SU-DHL-6 (cell line): ENCODE results near the gene GIT2.

Experiments
- H2AFZ ChIP-seq: fragments of 200-600 bp; sonication (generic); 2 replicates; pipeline ENCODE4 v1.6.1; 2014; ENCODE audit warnings: low read depth, mild to moderate bottlenecking, moderate library complexity, mixed read lengths, antibody characterized with exemption, low read length; ENCODE audit not compliant: severe bottlenecking
- H3F3A ChIP-seq: fragments of 200-600 bp; shearing (Covaris generic); 2 replicates; pipeline ENCODE4 v1.6.0; 2016; ENCODE audit warnings: antibody characterized with exemption, mild to moderate bottlenecking; ENCODE audit not compliant: insufficient read depth
- H3K27ac ChIP-seq: fragments of 200-600 bp; sonication (generic); 2 replicates; pipeline ENCODE4 v1.5.1; 2016; ENCODE audit warnings: low read depth, mild to moderate bottlenecking, low read length, moderate library complexity, mixed read lengths
- H3K27me3 ChIP-seq: fragments of 200-600 bp; sonication (generic), shearing (Covaris generic); 2 replicates; pipeline ENCODE4 v1.6.0; 2014; ENCODE audit warnings: mild to moderate bottlenecking, low read length
- H3K36me3 ChIP-seq: fragments of 200-600 bp; sonication (generic); 2 replicates; pipeline ENCODE4 v1.6.1; 2014; ENCODE audit warnings: mild to moderate bottlenecking, low read length, mixed read lengths
- H3K4me2 ChIP-seq: fragments of 300-600, 200-600 bp; shearing (Covaris generic), sonication (generic); 2 replicates; pipeline ENCODE4 v1.6.0; 2014; ENCODE audit warnings: low read length, low read depth, mild to moderate bottlenecking; ENCODE audit not compliant: poor library complexity, severe bottlenecking
- H3K4me3 ChIP-seq: fragments of 200-600 bp; sonication (generic); 2 replicates; pipeline ENCODE4 v1.5.1; 2014; ENCODE audit warnings: antibody characterized with exemption, low read length, mild to moderate bottlenecking, mixed read lengths; ENCODE audit not compliant: insufficient read depth, poor library complexity, severe bottlenecking
- H3K79me2 ChIP-seq: fragments of 200-600 bp; sonication (generic); 2 replicates; pipeline ENCODE4 v1.6.1; 2014; ENCODE audit warnings: mild to moderate bottlenecking, low read length, moderate library complexity; ENCODE audit not compliant: insufficient read depth
- H3K9ac ChIP-seq: fragments of 200-600 bp; sonication (generic); 2 replicates; pipeline ENCODE4 v1.7.0; 2014; ENCODE audit warnings: mild to moderate bottlenecking, low read length
- H3K9me2 ChIP-seq: fragments of 200-600 bp; sonication (generic); replicated peaks from 2 replicates; pipeline ENCODE4 v1.6.1; 2014; ENCODE audit warnings: low read length; ENCODE audit not compliant: insufficient read depth
- H3K9me3 ChIP-seq: fragments of 200-600 bp; sonication (generic); 2 replicates; pipeline ENCODE4 v1.6.1; 2014; ENCODE audit warnings: low read length, mixed read lengths; ENCODE audit not compliant: insufficient read depth
- H4K20me1 ChIP-seq: fragments of 200-600 bp; sonication (generic); 2 replicates; pipeline ENCODE4 v1.6.1; 2014; ENCODE audit warnings: low read depth, mild to moderate bottlenecking, antibody characterized with exemption, low read length, moderate library complexity, mixed read lengths
- EZH2phosphoT487 ChIP-seq: fragments of 200-600 bp; sonication (generic), shearing (Covaris generic); conservative IDR thresholded peaks from 2 replicates; pipeline ENCODE4 v1.6.1; 2018; ENCODE audit warnings: mild to moderate bottlenecking, antibody characterized with exemption, low read length, moderate library complexity, mixed read lengths
- TF ChIP-seq, protein P1 (sequence below): fragments of 200-600 bp; sonication (generic); IDR thresholded peaks from one replicate; pipeline ENCODE4 v1.5.1; 2017; ENCODE audit warnings: antibody characterized with exemption, mild to moderate bottlenecking, low read length, moderate library complexity; ENCODE audit not compliant: insufficient read depth, poor library complexity, severe bottlenecking

GIT2 gene

DNA sequence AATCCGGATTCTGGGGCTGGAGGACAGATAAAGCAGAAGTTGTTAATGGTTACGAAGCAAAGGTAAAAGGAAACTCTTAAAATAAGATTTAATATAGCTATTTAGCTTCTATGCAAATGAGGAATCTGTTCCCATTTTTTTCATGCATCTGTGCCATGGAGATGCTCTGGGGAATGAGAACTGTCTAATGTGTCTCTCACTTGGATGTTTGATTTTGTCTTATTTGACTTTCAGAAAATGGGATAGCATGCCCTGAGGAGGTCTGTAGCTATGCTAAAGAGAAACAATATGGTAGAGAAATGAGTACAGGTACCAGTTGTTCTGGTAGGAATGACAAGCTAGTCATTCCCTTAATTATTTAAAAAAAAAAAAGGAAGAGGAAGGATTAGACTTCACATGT lies 27.9 kb upstream of the GIT2 start:
- H3K36me3 ChIP-seq, result peaks cover 64% of the 10 kb centered on the region
- H3K27me3 ChIP-seq, result no peaks in the 10 kb centered on the region
- no peaks in the 10 kb centered on the region for H3K9me3 ChIP-seq
- no peak overlapping the region for H3K4me2 ChIP-seq
- H2AFZ ChIP-seq, result no peak overlapping the region
- no peaks in the 10 kb centered on the region for H3K9me2 ChIP-seq
- peaks cover 44% of the 10 kb centered on the region for H3K79me2 ChIP-seq
- H3F3A ChIP-seq, result no peaks in the 10 kb centered on the region
- H4K20me1 ChIP-seq, result no peaks in the 10 kb centered on the region
- no peak overlapping the region for H3K27ac ChIP-seq
- no peak overlapping the region for H3K9ac ChIP-seq
- H3K4me3 ChIP-seq, result no peak overlapping the region
- TF ChIP-seq, protein P1, sequence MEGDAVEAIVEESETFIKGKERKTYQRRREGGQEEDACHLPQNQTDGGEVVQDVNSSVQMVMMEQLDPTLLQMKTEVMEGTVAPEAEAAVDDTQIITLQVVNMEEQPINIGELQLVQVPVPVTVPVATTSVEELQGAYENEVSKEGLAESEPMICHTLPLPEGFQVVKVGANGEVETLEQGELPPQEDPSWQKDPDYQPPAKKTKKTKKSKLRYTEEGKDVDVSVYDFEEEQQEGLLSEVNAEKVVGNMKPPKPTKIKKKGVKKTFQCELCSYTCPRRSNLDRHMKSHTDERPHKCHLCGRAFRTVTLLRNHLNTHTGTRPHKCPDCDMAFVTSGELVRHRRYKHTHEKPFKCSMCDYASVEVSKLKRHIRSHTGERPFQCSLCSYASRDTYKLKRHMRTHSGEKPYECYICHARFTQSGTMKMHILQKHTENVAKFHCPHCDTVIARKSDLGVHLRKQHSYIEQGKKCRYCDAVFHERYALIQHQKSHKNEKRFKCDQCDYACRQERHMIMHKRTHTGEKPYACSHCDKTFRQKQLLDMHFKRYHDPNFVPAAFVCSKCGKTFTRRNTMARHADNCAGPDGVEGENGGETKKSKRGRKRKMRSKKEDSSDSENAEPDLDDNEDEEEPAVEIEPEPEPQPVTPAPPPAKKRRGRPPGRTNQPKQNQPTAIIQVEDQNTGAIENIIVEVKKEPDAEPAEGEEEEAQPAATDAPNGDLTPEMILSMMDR, result no peak
- no peak for TF ChIP-seq EZH2phosphoT487

DNA sequence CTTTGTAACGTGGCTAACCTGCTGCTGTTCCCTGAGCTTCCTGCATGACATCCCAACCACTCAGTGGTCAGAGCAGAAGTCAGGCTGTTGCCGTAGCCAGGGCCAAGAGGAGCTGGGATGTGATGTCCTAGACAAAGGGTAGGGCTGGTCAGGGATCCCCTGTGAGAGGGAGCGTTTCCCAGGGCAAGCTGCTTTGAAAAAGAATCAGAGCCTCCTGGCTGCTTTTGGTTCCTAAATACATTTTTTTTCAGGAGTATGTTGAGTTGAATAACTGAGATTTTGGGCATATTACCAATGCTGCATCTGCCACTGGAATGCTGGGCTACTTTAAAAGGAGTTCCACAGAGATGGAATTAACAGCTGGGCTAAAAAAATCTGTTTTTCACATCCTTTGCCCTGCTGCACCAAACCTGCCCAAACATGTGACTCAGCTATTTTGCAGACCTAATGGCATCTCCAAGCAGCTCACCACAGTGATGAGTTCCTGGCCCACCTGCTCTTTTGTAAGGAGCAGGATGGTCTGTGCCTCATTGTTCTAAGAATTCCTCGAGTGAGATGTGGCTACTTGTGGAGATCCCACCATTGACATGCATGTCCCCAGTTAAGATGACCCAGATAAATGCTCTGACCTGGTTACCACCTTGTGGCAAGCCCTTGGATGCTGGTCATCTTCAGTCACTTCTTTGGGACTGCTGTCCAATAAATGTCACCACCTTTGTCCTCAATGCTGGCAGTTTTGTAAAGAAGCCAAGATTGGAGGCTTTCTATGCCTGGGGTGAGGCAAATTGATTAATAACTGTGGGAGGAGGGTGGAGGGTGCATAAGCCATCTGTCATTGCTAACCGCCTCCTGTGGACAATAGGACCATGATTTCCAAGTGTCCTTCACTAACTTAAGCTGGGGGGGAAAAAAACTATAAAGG lies 27.2 kb upstream of the GIT2 start:
- Histone ChIP-seq H3K27me3 (no peaks in the 10 kb centered on the region), H3K36me3 (peaks cover 67% of the 10 kb centered on the region), H3K9me2 (no peaks in the 10 kb centered on the region), H3K9me3 (no peaks in the 10 kb centered on the region), H4K20me1 (no peaks in the 10 kb centered on the region; the same call in 1 of the 2 replicates), H3K79me2 (peaks cover 51% of the 10 kb centered on the region), H3K9ac (no peak overlapping the region), H3K4me3 (no peak overlapping the region), H2AFZ (no peak overlapping the region), H3K27ac (no peak overlapping the region), H3F3A (peaks cover 3% of the 10 kb centered on the region; the same call in 1 of the 2 replicates), H3K4me2 (no peak overlapping the region)
- no peak for TF ChIP-seq EZH2phosphoT487
- TF ChIP-seq, protein P1, result no peak

DNA sequence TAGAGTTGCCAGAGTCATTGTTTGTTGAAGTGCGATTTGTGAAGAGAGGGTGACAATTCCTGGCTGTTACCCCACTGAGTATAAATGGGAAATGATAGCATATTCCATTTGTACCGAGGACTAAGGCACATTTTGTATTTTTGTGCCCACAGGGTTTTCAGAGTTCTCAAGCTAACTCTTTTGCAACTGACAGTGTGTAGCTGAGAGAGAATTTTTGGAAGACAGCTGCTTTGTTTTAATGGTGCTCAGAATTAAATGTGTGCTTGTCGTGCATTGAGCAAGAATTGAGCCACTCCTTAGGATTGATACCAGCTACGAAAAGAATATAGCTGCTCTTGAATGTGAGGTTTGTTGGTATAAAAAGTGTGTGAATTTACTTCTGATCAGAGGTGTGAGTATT lies 24.8 kb upstream of the GIT2 start:
- peaks cover 71% of the 10 kb centered on the region for H3K36me3 ChIP-seq
- H3F3A ChIP-seq, result peaks cover 3% of the 10 kb centered on the region; the same call in 1 of the 2 replicates
- H3K9me3 ChIP-seq, result no peaks in the 10 kb centered on the region
- no peak for TF ChIP-seq EZH2phosphoT487
- TF ChIP-seq, protein P1, result no peak
- no peaks in the 10 kb centered on the region for H3K9me2 ChIP-seq
- H3K9ac ChIP-seq, result no peak overlapping the region
- no peak overlapping the region for H3K4me3 ChIP-seq
- H3K4me2 ChIP-seq, result no peak overlapping the region
- peaks cover 67% of the 10 kb centered on the region for H3K79me2 ChIP-seq
- H2AFZ ChIP-seq, result no peak overlapping the region
- H4K20me1 ChIP-seq, result no peaks in the 10 kb centered on the region; the same call in 1 of the 2 replicates
- no peak overlapping the region for H3K27ac ChIP-seq
- no peaks in the 10 kb centered on the region for H3K27me3 ChIP-seq
